PC-9 (cell line): ENCODE measurements around the gene PTGR1. TPM values are rescaled to one million over a fixed set of nuclear protein-coding genes. Genes with fewer than 3 reads are reported as not detected.

Source experiments
- BruUV-seq: library from RNA; stranded (reverse); fragments of 400-500 nt; replicated peaks from 2 replicates; lab custom pipeline; 2021; lab: Mats Ljungman, UMichigan
- CTCF ChIA-PET: fragments of 300-600 bp; sonication (Branson Sonifier 250); formaldehyde crosslinking; loops from one replicate; lab custom pipeline; 2022; ENCODE audit warnings: antibody characterized with exemption; lab: Charles Lee
- POLR2A ChIA-PET: fragments of 300-600 bp; sonication (Branson Sonifier 250); formaldehyde crosslinking; loops from one replicate; lab custom pipeline; 2022; ENCODE audit warnings: antibody characterized with exemption; ENCODE audit not compliant: unreplicated experiment; lab: Charles Lee
- DNase-seq, 2 experiments: peaks; one replicate each; pipeline versions ENCODE4 v3.0.0 to v3.0.0-alpha.2; 2015 to 2022; ENCODE audit warnings: mixed read lengths in 1 of 2
- H2AFZ ChIP-seq: fragments of 200-600 bp; sonication (generic); 2 replicates; pipeline ENCODE4 v1.8.1; 2017; ENCODE audit warnings: antibody characterized with exemption
- H3F3A ChIP-seq: fragments of 200-600 bp; sonication (generic); 2 replicates; pipeline ENCODE4 v1.8.1; 2017; ENCODE audit warnings: antibody characterized with exemption, mild to moderate bottlenecking, low read depth; ENCODE audit not compliant: insufficient read depth
- H3K27ac ChIP-seq: fragments of 200-600 bp; sonication (generic); 2 replicates; pipeline ENCODE4 v1.6.1; 2016; ENCODE audit warnings: mixed run types
- H3K27me3 ChIP-seq: fragments of 200-600 bp; sonication (generic); 2 replicates; pipeline ENCODE4 v1.6.1; 2016; ENCODE audit warnings: low read depth, mixed run types; ENCODE audit not compliant: insufficient read depth
- H3K36me3 ChIP-seq: fragments of 200-600 bp; sonication (generic); 2 replicates; pipeline ENCODE4 v1.6.1; 2016; ENCODE audit warnings: low read depth, mixed run types
- H3K4me1 ChIP-seq: fragments of 200-600 bp; sonication (generic); replicated peaks from 2 replicates; pipeline ENCODE4 v1.6.1; 2016; ENCODE audit warnings: mixed run types; ENCODE audit not compliant: insufficient read depth
- H3K4me2 ChIP-seq: fragments of 200-600 bp; sonication (generic); 2 replicates; pipeline ENCODE4 v1.6.1; 2017; ENCODE audit warnings: mixed run types
- H3K4me3 ChIP-seq: fragments of 200-600 bp; sonication (generic); 2 replicates; pipeline ENCODE4 v1.6.1; 2016; ENCODE audit warnings: mixed run types
- H3K79me2 ChIP-seq: fragments of 200-600 bp; sonication (generic); 2 replicates; pipeline ENCODE4 v1.6.1; 2017; ENCODE audit warnings: low read depth, mixed run types
- H3K9me2 ChIP-seq: fragments of 200-600 bp; sonication (generic); 2 replicates; pipeline ENCODE4 v1.8.1; 2017; ENCODE audit warnings: mild to moderate bottlenecking; ENCODE audit not compliant: insufficient read depth
- H3K9me3 ChIP-seq: fragments of 200-600 bp; sonication (generic); 2 replicates; pipeline ENCODE4 v1.8.1; 2016; ENCODE audit warnings: low read depth; ENCODE audit not compliant: insufficient read depth
- H4K20me1 ChIP-seq: fragments of 200-600 bp; sonication (generic); 2 replicates; pipeline ENCODE4 v1.8.1; 2017; ENCODE audit not compliant: insufficient read depth
- EZH2 ChIP-seq: fragments of 200-600 bp; sonication (generic); IDR thresholded peaks from 2 replicates; pipeline ENCODE4 v1.8.0; 2017; ENCODE audit warnings: antibody characterized with exemption, low read depth
- intact Hi-C: fragments of 100-400 bp; cut with micrococcal nuclease; formaldehyde crosslinking; loops from one replicate; pipeline ENCODE4 v1.10.0; 2022; ENCODE audit not compliant: unreplicated experiment
- total RNA-seq: library from RNA; stranded (reverse); gene quantifications from 2 replicates; pipeline ENCODE4 v1.2.3, GENCODE V29; 2021
- TF ChIP-seq, protein P1 (sequence below): fragments of 200-600 bp; sonication (generic); conservative IDR thresholded peaks from 2 replicates; pipeline ENCODE4 v1.6.1; 2017; ENCODE audit warnings: mixed run types, antibody characterized with exemption, mild to moderate bottlenecking, moderate library complexity

The PTGR1 gene
- total RNA-seq, 1 experiment from 2014 or later: 635 TPM

DNA sequence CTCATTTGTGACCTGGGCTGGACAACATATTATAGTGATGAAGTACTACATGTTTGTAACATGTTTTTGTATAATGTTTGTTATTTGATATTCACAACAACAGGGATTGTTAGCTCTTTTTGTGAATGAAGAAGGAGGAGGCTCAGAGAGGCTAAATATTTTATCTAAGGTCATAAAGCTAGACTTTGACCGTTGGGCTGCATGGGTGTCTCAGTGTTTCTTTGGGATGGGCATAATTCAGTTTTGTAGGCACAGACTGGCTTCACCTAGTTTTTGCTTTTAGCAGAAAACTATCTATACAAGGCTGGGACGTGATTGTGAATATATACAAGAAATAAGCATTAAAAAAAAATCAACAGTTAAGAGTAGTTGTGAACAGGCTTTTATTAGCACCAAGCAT is 47.0 kb upstream of the PTGR1 start:
- Histone ChIP-seq H4K20me1 (peaks cover 14% of the 10 kb centered on the region), H3K4me3 (no peak overlapping the region), H3K9me2 (no peaks in the 10 kb centered on the region), H3K4me2 (no peak overlapping the region), H2AFZ (no peak overlapping the region), H3K9me3 (no peaks in the 10 kb centered on the region), H3F3A (no peaks in the 10 kb centered on the region; the same call in 1 of the 2 replicates), H3K36me3 (peaks cover 39% of the 10 kb centered on the region), H3K27me3 (no peaks in the 10 kb centered on the region), H3K4me1 (no peaks in the 10 kb centered on the region), H3K79me2 (peaks cover 33% of the 10 kb centered on the region), H3K27ac (no peak overlapping the region)
- ChIA-PET POLR2A (no interaction called here), CTCF (no interaction called here)
- DNase-seq: no peak
- intact Hi-C loops: no loop called here
- no TSS peak for BruUV-seq
- TF ChIP-seq, protein P1, sequence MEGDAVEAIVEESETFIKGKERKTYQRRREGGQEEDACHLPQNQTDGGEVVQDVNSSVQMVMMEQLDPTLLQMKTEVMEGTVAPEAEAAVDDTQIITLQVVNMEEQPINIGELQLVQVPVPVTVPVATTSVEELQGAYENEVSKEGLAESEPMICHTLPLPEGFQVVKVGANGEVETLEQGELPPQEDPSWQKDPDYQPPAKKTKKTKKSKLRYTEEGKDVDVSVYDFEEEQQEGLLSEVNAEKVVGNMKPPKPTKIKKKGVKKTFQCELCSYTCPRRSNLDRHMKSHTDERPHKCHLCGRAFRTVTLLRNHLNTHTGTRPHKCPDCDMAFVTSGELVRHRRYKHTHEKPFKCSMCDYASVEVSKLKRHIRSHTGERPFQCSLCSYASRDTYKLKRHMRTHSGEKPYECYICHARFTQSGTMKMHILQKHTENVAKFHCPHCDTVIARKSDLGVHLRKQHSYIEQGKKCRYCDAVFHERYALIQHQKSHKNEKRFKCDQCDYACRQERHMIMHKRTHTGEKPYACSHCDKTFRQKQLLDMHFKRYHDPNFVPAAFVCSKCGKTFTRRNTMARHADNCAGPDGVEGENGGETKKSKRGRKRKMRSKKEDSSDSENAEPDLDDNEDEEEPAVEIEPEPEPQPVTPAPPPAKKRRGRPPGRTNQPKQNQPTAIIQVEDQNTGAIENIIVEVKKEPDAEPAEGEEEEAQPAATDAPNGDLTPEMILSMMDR: no peak
- no peak for TF ChIP-seq EZH2

DNA sequence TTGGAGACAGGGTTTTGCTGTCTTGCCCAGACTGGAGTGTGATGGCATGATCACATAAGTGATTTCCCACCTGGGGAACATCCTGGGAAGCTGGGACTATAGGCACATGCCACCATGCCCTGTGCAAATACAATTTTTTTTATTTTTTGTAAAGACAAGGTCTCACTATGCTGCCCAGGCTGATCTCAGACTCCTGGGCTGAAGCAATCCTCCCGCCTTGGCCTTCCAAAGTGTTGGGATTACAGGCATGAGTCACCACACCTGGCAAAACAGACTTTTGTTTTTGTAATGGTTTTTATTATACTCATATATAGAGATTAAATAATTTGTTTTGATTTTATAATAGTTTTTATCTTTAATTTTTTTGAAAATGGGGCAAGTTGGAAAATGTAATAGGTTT is 46.4 kb upstream of the PTGR1 start:
- DNase-seq: no peak
- Histone ChIP-seq H3K4me2 (no peak overlapping the region), H3K9me2 (no peaks in the 10 kb centered on the region), H3K79me2 (peaks cover 33% of the 10 kb centered on the region), H3K4me1 (no peaks in the 10 kb centered on the region), H3K36me3 (peaks cover 39% of the 10 kb centered on the region), H4K20me1 (peaks cover 14% of the 10 kb centered on the region), H3F3A (no peaks in the 10 kb centered on the region; the same call in 1 of the 2 replicates), H3K27ac (no peak overlapping the region), H2AFZ (no peak overlapping the region), H3K4me3 (no peak overlapping the region), H3K9me3 (no peaks in the 10 kb centered on the region), H3K27me3 (no peaks in the 10 kb centered on the region)
- intact Hi-C loops: no loop called here
- ChIA-PET CTCF (no interaction called here), POLR2A (interaction anchor here (0.7 kb wide), 1 partner anchor 857 kb away, joined by 7 read pairs; no protein-coding TSS in a partner anchor)
- no TSS peak for BruUV-seq
- TF ChIP-seq, protein P1: no peak
- TF ChIP-seq EZH2: no peak

DNA sequence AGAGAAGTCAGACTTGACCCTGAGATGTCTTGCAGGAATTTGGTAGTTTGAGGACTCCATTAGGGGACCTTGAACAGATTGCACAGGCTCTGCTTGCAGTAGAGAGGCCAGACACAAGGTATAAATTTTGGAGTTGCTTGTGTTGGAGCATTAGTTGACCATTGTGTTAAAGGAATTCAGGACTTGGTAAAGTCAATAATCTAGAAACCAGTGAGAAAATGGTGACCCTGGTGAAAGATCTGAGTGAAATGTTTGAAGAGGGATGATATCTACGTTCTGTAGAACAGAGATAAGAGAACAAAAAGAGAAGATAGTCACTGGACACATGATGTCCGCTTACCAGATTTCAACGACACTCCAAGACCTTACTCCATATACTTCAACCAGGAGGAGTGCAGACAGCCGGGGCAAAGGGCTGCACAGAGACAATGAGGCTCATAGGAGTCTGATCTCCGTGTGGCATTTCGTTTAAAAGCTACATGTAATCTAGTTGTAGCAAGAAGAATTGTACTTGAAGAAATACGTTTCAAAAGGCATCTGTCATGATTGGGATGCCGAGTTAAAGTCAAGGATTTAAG is 44.8 kb upstream of the PTGR1 start:
- Histone ChIP-seq H2AFZ (no peak overlapping the region), H3K27ac (no peak overlapping the region), H3K9me2 (no peaks in the 10 kb centered on the region), H3K4me2 (no peak overlapping the region), H3F3A (no peaks in the 10 kb centered on the region; the same call in 1 of the 2 replicates), H3K36me3 (peaks cover 27% of the 10 kb centered on the region), H3K4me1 (no peaks in the 10 kb centered on the region), H3K79me2 (peaks cover 38% of the 10 kb centered on the region), H3K27me3 (no peaks in the 10 kb centered on the region), H3K4me3 (no peak overlapping the region), H4K20me1 (peaks cover 8% of the 10 kb centered on the region; the same call in 1 of the 2 replicates), H3K9me3 (no peaks in the 10 kb centered on the region)
- no TSS peak for BruUV-seq
- ChIA-PET CTCF (no interaction called here), POLR2A (no interaction called here)
- TF ChIP-seq EZH2: no peak
- TF ChIP-seq, protein P1: no peak
- DNase-seq: no peak
- intact Hi-C loops: no loop called here
